Activated CD8-positive, alpha-beta memory T cell treated with anti-CD3 and anti-CD28 coated beads, Interleukin-2, amount 50 U/mL, for 48 hours (primary cell): ENCODE measurements around the gene FAM107B.
A peak's percentile ranks its signal among the peaks of the same experiment; 100 is the strongest.
"Not testable (repeated sequence)": the region's sequence is repeated elsewhere in the genome, so short reads cannot be mapped to it uniquely, and the experiment has no call there.

Experiments
- DNase-seq: peaks from one replicate; pipeline ENCODE4 v3.0.0-alpha.2; 2020

The FAM107B gene

GRCh38 chr10:14659137-14659536 is 115.6 kb downstream of the FAM107B start:
- DNase-seq = not testable (repeated sequence)

GRCh38 chr10:14658331-14659127 is 116.2 kb downstream of the FAM107B start:
- no peak for DNase-seq

GRCh38 chr10:14656052-14656730 is 118.5 kb downstream of the FAM107B start:
- DNase-seq = no peak

GRCh38 chr10:14654821-14655382 is 119.8 kb downstream of the FAM107B start:
- DNase-seq = no peak

GRCh38 chr10:14653271-14654161 is 121.2 kb downstream of the FAM107B start:
- no peak for DNase-seq

GRCh38 chr10:14652816-14653215 is 121.9 kb downstream of the FAM107B start:
- DNase-seq = no peak

GRCh38 chr10:14652067-14652466 is 122.6 kb downstream of the FAM107B start:
- DNase-seq = no peak

GRCh38 chr10:14649739-14650138 is 125.0 kb downstream of the FAM107B start:
- DNase-seq = no peak

- no peak for DNase-seq
Measured at GRCh38 chr10:14648946-14649345, 125.8 kb downstream of the FAM107B start.

GRCh38 chr10:14648005-14648765 is 126.5 kb downstream of the FAM107B start:
- peak; percentile 82 for DNase-seq

GRCh38 chr10:14645239-14645960 is 129.3 kb downstream of the FAM107B start:
- no peak for DNase-seq

- no peak for DNase-seq
Measured at GRCh38 chr10:14639637-14640036, 135.1 kb downstream of the FAM107B start.

- no peak for DNase-seq
Measured at GRCh38 chr10:14635043-14635710, 139.5 kb downstream of the FAM107B start.

- DNase-seq = not testable (repeated sequence)
Measured at GRCh38 chr10:14634572-14634971, 140.1 kb downstream of the FAM107B start.

GRCh38 chr10:14625765-14626525 is 148.8 kb downstream of the FAM107B start:
- no peak for DNase-seq

- DNase-seq = no peak
Measured at GRCh38 chr10:14625192-14625631, 149.5 kb downstream of the FAM107B start.

GRCh38 chr10:14624600-14624999 is 150.1 kb downstream of the FAM107B start:
- DNase-seq = no peak

GRCh38 chr10:14623931-14624330 is 150.8 kb downstream of the FAM107B start:
- DNase-seq = no peak

GRCh38 chr10:14621037-14621436 is 153.7 kb downstream of the FAM107B start:
- DNase-seq = no peak

GRCh38 chr10:14618674-14619073 is 156.0 kb downstream of the FAM107B start:
- DNase-seq = no peak
